Esophagus muscularis mucosa (tissue), 3 donors: Measurements from ENCODE around the gene GPR62.

Experiments
- EP300 ChIP-seq: sonication (generic); formaldehyde crosslinking; IDR thresholded peaks from one replicate; pipeline ENCODE4 v1.6.1; 2017; ENCODE audit warnings: antibody characterized with exemption
- TF ChIP-seq, protein P1 (sequence below), 3 experiments: fragments of 200-600 bp in 2 of 3; fragments of 450-650 bp in 1 of 3; sonication (generic) in 2 of 3; IDR thresholded peaks; one replicate each; pipeline ENCODE4 v1.5.1; 2017 to 2019; ENCODE audit warnings: antibody characterized with exemption in 3 of 3, mild to moderate bottlenecking in 2 of 3, moderate library complexity in 1 of 3

DNA sequence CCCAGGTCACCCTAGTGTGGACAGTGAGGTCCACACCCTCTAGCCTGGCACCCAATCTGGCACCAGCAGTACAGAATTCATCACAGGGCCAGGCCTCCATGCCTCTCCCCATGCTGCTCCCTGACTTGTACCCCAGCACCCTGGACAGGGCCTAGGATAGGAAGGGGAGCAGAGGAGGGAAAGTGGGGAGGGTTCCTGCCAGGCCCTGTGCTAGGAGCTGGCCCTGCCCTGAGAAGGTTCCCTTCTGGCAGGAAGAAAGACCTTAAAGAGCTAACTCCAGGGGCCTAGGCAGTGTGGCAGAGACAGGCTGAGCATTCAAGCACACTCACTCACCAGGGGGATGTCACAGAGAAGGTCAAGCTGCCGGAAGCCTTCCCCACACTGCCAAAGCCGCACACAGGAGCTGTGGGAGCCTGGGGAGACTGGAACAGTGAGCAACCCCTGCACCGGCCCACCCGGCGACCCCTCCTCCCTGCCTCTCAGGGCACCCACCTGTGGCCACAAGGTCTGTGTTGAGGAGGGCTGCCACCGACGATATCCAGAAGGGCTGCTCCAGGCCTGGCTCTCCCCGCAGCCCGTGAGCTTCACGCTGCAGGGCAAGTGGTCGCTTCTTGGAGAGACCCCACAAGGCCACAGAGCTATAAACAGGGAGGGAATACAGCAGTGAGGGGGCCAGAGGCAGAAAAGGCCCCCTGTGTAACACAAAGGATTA, 20.9 kb upstream of the GPR62 start:
- TF ChIP-seq, protein P1, sequence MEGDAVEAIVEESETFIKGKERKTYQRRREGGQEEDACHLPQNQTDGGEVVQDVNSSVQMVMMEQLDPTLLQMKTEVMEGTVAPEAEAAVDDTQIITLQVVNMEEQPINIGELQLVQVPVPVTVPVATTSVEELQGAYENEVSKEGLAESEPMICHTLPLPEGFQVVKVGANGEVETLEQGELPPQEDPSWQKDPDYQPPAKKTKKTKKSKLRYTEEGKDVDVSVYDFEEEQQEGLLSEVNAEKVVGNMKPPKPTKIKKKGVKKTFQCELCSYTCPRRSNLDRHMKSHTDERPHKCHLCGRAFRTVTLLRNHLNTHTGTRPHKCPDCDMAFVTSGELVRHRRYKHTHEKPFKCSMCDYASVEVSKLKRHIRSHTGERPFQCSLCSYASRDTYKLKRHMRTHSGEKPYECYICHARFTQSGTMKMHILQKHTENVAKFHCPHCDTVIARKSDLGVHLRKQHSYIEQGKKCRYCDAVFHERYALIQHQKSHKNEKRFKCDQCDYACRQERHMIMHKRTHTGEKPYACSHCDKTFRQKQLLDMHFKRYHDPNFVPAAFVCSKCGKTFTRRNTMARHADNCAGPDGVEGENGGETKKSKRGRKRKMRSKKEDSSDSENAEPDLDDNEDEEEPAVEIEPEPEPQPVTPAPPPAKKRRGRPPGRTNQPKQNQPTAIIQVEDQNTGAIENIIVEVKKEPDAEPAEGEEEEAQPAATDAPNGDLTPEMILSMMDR (IDR thresholded peaks at IDR 0.05): no peak
- TF ChIP-seq EP300: no peak
